Activated CD8-positive, alpha-beta memory T cell treated with anti-CD3 and anti-CD28 coated beads for 1 hour (primary cell): ENCODE results near the gene ALPK3.

Experiments
- DNase-seq, 2 donors: peaks; one replicate each; pipeline ENCODE4 v3.0.0-alpha.2; 2020; ENCODE audit warnings: low read depth in 1 of 2; ENCODE audit errors: extremely low read depth in 1 of 2

ALPK3 gene

GRCh38 chr15:84887938-84888337, 70.8 kb downstream of the ALPK3 start:
- no peak for DNase-seq

GRCh38 chr15:84888639-84889038, 71.5 kb downstream of the ALPK3 start:
- DNase-seq: no peak

GRCh38 chr15:84889313-84889990, 72.3 kb downstream of the ALPK3 start:
- no peak for DNase-seq

GRCh38 chr15:84889991-84890669, 73.0 kb downstream of the ALPK3 start:
- DNase-seq: no peak

GRCh38 chr15:84890670-84891162, 73.6 kb downstream of the ALPK3 start:
- no peak for DNase-seq

GRCh38 chr15:84891339-84891738, 74.2 kb downstream of the ALPK3 start:
- no peak for DNase-seq

GRCh38 chr15:84892786-84893307, 75.7 kb downstream of the ALPK3 start:
- DNase-seq: no peak

- DNase-seq: no peak
Measured at GRCh38 chr15:84893607-84894006, 76.5 kb downstream of the ALPK3 start.

GRCh38 chr15:84894736-84895425, 77.7 kb downstream of the ALPK3 start:
- DNase-seq: no peak

- DNase-seq: no peak
Measured at GRCh38 chr15:84898761-84899160, 81.6 kb downstream of the ALPK3 start.

GRCh38 chr15:84899750-84900149, 82.6 kb downstream of the ALPK3 start:
- DNase-seq: no peak

GRCh38 chr15:84901540-84901939, 84.4 kb downstream of the ALPK3 start:
- DNase-seq: no peak

GRCh38 chr15:84903751-84904150, 86.6 kb downstream of the ALPK3 start:
- no peak for DNase-seq

GRCh38 chr15:84904419-84904818, 87.3 kb downstream of the ALPK3 start:
- no peak for DNase-seq

GRCh38 chr15:84905016-84905916, 88.1 kb downstream of the ALPK3 start:
- no peak for DNase-seq

- no peak for DNase-seq
Measured at GRCh38 chr15:84907731-84908130, 90.6 kb downstream of the ALPK3 start.

GRCh38 chr15:84908564-84908963, 91.4 kb downstream of the ALPK3 start:
- no peak for DNase-seq

- DNase-seq: no peak
Measured at GRCh38 chr15:84909029-84909428, 91.9 kb downstream of the ALPK3 start.

- no peak for DNase-seq
Measured at GRCh38 chr15:84909782-84910181, 92.6 kb downstream of the ALPK3 start.

GRCh38 chr15:84910928-84911623, 93.9 kb downstream of the ALPK3 start:
- no peak for DNase-seq
